IPS DF 6.9 (cell line): Measurements from ENCODE around the gene ITGB8.

Experiments
- DNase-seq: peaks from one replicate; pipeline ENCODE4 v3.0.0-alpha.2; 2013; ENCODE audit warnings: low read depth, low spot score
- H3K27ac ChIP-seq: one replicate; pipeline ENCODE4 v1.5.1; 2013; ENCODE audit warnings: low read length, control low read depth
- H3K27me3 ChIP-seq: 2 replicates; pipeline ENCODE4 v1.6.1; 2013; ENCODE audit warnings: mild to moderate bottlenecking, low read length; ENCODE audit not compliant: control insufficient read depth, insufficient read depth
- H3K36me3 ChIP-seq: 2 replicates; pipeline ENCODE4 v1.6.1; 2013; ENCODE audit warnings: low read length; ENCODE audit not compliant: control insufficient read depth, insufficient read depth
- H3K4me1 ChIP-seq: 2 replicates; pipeline ENCODE4 v1.6.1; 2013; ENCODE audit warnings: low read length; ENCODE audit not compliant: control insufficient read depth, insufficient read depth
- H3K4me3 ChIP-seq: 2 replicates; pipeline ENCODE4 v1.5.1; 2013; ENCODE audit warnings: mild to moderate bottlenecking, low read length
- H3K9me3 ChIP-seq: 2 replicates; pipeline ENCODE4 v1.6.1; 2013; ENCODE audit warnings: low read length, inconsistent platforms; ENCODE audit not compliant: control insufficient read depth, insufficient read depth
- WGBS: extraction: QIAGEN DNeasy Blood & Tissue Kit; methylation state at CpG from one replicate; pipeline ENCODE4 v1.1.7; 2013; ENCODE audit warnings: mixed read lengths, missing lambda C conversion rate; ENCODE audit not compliant: insufficient read length, insufficient coverage; 5-methylcytosine and 5-hydroxymethylcytosine counted together

ITGB8 gene

DNA sequence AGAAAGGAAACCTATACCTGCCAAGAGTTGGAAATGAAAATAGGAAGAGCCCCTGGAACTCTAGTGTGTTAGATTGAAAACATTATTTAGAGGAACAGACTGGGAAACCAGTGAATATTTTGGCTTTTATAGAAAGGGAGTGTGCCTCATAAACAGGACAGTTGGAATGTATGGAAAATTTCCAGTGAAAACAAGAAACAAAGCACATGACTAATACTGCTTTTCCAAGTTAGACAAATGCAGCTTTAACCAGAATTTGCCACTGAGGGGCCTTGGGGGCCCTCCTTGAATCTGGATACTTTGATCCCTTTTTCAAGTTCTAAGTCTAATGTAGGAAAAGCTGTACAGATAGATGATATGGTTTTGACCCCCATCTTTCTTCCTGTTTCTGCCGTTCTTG lies 21.2 kb downstream of the ITGB8 start:
- no peaks in the 10 kb centered on the region for H3K36me3 ChIP-seq
- no CpG with 5 or more reads among the region's 1 CpG for WGBS
- no peak for DNase-seq
- H3K9me3 ChIP-seq: no peaks in the 10 kb centered on the region
- H3K4me1 ChIP-seq: no peaks in the 10 kb centered on the region
- no peak overlapping the region for H3K4me3 ChIP-seq
- H3K27me3 ChIP-seq: no peaks in the 10 kb centered on the region
- H3K27ac ChIP-seq: no peak overlapping the region

DNA sequence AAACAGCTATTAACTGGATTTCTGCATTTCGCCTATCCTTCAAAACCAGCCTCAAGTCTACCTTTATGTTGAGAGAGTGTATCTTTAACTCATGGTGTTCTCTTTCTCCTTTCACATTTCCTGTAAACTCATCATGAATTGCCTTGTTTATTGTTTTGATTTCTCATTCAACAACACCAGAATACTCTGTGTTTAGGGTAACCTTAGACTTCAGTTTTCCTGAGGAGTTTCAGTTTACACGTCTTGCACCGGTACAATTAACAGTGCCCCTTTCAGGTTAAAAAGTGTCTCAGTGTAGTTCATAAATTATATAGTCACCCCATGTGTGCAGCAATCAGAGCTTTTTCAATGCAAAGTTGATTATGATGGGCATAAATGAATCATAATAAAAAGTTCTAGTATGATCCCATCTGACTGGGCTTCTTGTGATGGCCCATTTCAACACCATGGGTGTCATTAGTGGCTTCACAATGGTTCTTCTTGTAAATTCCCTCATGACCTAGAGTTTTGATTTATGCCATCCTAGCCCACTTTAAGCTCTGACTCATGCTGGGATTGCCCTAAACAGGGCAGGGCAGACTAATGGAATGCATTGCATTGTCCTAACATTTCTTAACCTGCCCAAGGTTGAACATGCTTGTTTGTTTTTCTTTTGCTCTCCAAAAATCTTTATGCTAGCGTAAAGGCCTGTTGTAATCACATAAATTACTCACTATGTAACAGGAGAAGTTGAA lies 22.0 kb downstream of the ITGB8 start:
- no peaks in the 10 kb centered on the region for H3K27me3 ChIP-seq
- H3K4me3 ChIP-seq: no peak overlapping the region
- no peaks in the 10 kb centered on the region for H3K36me3 ChIP-seq
- H3K27ac ChIP-seq: no peak overlapping the region
- no peak for DNase-seq
- H3K9me3 ChIP-seq: no peaks in the 10 kb centered on the region
- H3K4me1 ChIP-seq: no peaks in the 10 kb centered on the region
- no CpG with 5 or more reads among the region's 4 CpGs for WGBS

DNA sequence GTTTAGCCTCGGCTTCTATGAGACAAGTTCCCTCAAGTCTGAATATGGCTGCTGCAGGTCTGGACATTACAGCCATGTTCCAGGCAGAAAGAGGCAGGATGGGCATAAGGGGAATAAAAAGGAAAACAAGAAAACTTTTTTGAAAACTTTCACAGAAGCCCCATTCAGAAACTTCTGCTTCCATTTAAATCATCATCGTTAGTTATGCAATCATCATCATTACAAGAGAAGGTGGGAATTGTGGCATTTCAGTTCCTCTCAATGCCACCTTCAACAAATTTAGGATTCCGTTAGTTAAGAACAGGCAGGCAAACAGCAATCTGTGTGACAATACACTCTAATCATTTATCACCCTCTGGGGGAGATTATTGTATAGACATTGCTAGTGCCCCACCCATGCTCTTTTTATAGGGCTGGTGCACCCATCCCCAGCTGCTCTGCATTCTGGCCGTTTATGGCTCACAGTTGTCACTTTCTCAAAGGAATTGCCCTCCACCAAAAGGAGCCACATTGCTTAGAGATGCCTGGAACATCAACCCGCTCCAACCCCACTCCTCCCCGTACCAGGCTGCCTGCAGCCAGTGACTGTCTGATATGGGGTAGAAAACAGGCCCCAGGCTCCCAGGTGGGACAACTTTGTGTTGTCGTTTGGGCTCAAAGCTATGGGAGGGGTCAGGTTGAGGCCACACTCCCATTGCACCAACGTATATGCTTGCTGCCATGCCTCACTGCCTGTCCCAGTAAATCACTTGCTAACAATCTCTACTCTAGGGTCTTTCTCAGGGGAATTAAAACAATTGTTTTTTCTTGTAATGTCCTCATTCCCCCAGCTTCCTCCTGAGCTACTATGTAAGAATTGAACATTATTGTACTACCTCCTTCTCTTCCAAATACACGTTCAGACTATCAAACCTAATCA lies 24.2 kb downstream of the ITGB8 start:
- Histone ChIP-seq H3K9me3 (no peaks in the 10 kb centered on the region), H3K36me3 (no peaks in the 10 kb centered on the region), H3K4me3 (no peak overlapping the region), H3K27me3 (no peaks in the 10 kb centered on the region), H3K27ac (no peak overlapping the region), H3K4me1 (no peaks in the 10 kb centered on the region)
- DNase-seq: no peak
- no CpG with 5 or more reads among the region's 9 CpGs for WGBS

DNA sequence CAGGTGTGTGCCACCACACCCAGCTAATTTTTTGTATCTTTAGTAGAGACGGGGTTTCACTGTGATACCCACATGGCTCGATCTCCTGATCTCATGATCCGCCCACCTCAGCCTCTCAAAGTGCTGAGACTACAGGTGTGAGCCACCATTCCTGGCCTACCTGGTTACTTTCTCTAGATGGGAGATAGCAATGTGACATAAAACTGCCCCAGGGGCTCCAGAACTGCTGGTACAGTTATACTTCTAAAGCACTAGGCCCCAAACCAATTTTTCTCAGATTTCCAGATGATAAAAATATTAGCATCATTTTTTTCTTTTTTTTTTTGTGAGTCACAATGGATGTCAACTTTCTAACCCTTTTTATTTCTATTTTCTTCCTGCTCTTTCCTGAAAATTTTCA lies 27.4 kb downstream of the ITGB8 start:
- WGBS: no CpG with 5 or more reads among the region's 3 CpGs

DNA sequence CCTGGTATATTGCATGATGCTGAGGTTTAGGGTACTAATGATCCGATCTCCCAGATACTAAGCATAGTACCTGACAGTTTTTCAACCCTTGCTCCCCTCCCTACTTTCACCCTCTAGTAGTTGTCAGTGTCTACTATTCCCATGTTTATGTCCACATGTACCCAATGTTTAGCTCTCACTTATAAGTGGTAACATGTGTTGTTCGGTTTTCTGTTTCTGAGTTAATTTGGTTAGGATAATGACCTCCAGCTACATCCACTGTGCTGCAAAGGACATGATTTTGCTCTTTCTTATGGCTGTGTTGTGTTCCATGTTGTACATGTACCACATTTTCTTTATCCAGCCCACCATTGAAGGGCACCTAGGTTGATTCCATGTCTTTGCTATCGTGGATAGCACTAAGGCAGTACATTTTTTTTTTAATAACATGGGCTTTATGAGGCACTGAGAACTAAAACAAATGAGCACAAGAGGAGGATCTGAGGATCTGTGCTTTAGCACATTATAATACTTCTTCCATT lies 28.1 kb downstream of the ITGB8 start:
- Histone ChIP-seq H3K9me3 (no peaks in the 10 kb centered on the region), H3K4me1 (no peaks in the 10 kb centered on the region), H3K4me3 (no peak overlapping the region), H3K36me3 (no peaks in the 10 kb centered on the region), H3K27me3 (no peaks in the 10 kb centered on the region), H3K27ac (no peak overlapping the region)
- no CpG with 5 or more reads among the region's 3 CpGs for WGBS
- no peak for DNase-seq

More for the DNA sequence above, 27.4 kb downstream of the ITGB8 start:
- no peaks in the 10 kb centered on the region for H3K27me3 ChIP-seq
- no peaks in the 10 kb centered on the region for H3K4me1 ChIP-seq
- no peak overlapping the region for H3K4me3 ChIP-seq
- H3K9me3 ChIP-seq: no peaks in the 10 kb centered on the region
- no peak overlapping the region for H3K27ac ChIP-seq
- H3K36me3 ChIP-seq: no peaks in the 10 kb centered on the region
- no peak for DNase-seq

DNA sequence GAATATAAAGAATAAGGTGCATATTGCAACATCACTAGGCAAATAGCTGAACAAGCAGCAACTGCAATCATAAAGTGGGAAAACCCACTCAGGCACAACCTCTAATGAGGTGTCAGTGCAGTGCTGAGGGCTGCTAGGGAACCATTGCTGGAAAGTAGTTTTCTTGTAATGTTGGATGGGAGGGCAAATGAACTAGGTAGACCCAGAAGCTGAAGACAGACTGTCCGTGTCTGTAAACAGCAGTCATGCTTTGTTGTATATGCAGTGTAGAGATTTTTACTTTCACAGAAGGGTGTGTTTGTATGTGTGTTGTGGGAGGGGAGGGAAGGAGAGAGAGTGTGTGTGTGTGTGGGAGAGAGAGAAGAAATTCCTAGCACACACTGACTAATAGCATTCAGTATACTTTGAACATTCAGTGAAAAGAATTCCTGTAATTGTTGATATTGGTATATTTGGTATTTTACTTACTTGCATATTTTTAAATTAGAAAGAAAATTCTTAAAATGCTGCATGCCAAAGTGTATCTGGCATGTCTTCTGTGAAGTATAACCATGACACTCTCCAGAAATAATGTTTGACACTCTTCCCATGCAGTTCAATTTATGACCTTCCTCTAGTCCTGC lies 28.8 kb downstream of the ITGB8 start:
- no peaks in the 10 kb centered on the region for H3K4me1 ChIP-seq
- H3K27ac ChIP-seq: no peak overlapping the region
- WGBS: no CpG with 5 or more reads among the region's 1 CpG
- no peak for DNase-seq
- no peaks in the 10 kb centered on the region for H3K9me3 ChIP-seq
- no peaks in the 10 kb centered on the region for H3K27me3 ChIP-seq
- no peaks in the 10 kb centered on the region for H3K36me3 ChIP-seq
- H3K4me3 ChIP-seq: no peak overlapping the region

DNA sequence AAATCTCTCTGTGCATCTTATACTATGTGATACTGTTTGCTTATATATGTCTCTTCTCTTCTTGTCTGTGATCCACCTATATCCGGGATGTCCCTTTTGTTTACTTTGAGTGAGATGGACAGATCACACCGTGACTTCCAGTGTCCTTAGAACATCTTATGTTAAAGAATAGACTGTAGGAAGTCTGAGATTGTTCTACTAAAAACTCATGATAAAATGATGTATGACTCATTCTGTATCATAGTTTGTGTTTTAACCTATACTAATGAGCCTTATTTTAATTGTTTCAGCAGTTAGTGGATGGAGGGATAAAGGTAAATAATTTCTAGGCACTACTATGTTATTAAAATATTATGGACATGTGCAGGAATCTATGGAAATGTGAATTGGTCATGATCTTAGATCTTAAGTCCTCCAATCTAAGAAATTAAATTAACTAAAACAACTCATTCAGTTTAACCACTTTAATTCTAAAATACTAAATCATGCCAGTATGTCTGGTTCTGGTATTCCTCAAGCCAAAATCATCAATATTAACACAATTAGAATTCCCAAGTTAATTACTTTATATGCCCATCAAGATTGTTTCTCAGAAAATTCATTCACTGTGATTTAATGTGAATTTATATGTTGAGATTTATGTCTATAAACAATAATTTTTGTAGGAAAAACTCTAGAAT lies 32.0 kb downstream of the ITGB8 start:
- no peaks in the 10 kb centered on the region for H3K9me3 ChIP-seq
- no peak overlapping the region for H3K27ac ChIP-seq
- WGBS: no CpG with 5 or more reads among the region's 2 CpGs
- no peaks in the 10 kb centered on the region for H3K36me3 ChIP-seq
- DNase-seq: no peak
- H3K4me3 ChIP-seq: no peak overlapping the region
- H3K4me1 ChIP-seq: no peaks in the 10 kb centered on the region
- no peaks in the 10 kb centered on the region for H3K27me3 ChIP-seq

DNA sequence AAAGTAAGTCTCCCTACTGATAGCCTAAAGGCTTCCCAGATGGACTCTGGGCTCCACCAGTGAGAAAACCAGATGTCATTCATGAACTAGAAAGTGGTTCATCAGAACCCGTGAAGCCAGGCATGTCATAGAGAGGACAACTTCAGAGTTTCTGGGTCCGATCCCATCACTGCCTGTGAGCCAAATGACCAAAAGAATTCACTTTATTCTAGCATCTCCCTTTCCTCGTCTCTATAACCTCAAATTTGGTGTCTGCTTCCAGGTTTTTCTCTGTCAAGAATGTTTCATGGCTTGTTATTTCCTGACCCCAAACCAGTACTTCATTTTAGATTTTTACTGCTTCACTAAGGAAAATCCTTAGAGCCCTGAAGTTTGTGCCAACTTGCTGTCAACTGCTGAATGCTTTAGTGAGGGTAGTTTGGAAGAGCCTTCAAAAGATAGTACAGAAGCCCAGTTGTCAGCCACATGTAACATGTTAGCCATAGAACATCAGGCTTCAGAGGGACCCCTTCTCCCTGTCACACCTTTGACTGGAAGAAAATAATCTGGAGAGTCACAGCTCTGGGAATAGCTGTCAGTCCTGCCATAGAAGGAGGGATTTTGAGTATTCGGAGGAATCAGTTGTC lies 34.0 kb downstream of the ITGB8 start:
- Histone ChIP-seq H3K4me1 (no peaks in the 10 kb centered on the region), H3K27me3 (no peaks in the 10 kb centered on the region), H3K36me3 (no peaks in the 10 kb centered on the region), H3K27ac (no peak overlapping the region), H3K4me3 (no peak overlapping the region), H3K9me3 (no peaks in the 10 kb centered on the region; the same call in 1 of the 2 replicates)
- no CpG with 5 or more reads among the region's 4 CpGs for WGBS
- DNase-seq: no peak

DNA sequence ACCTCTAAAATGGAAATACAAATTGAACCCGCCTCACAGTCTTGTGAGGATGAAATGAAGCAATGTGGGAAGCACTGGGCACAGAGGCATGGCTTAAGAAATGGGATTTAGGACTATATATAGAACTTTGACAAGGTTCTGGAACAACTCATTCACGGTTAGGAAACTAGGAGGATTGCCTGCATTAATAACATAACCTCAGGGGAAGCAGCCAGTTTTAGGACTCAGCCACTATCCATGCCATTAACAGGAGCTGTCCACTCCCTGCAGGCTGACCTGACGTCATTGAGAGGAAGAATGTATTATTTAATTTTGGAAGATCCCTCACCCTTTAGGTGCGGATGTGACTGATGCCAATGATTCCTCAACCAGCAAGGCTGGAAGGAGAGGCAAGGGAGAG lies 34.8 kb downstream of the ITGB8 start:
- H3K4me1 ChIP-seq: no peaks in the 10 kb centered on the region
- no peak for DNase-seq
- H3K27ac ChIP-seq: no peak overlapping the region
- H3K36me3 ChIP-seq: no peaks in the 10 kb centered on the region
- H3K27me3 ChIP-seq: no peaks in the 10 kb centered on the region
- H3K4me3 ChIP-seq: no peak overlapping the region
- no CpG with 5 or more reads among the region's 4 CpGs for WGBS
- no peaks in the 10 kb centered on the region; the same call in 1 of the 2 replicates for H3K9me3 ChIP-seq
